HTERT RPE-1 (cell line): Measurements from ENCODE around the gene SRPK3.
"Not testable (repeated sequence)": the region's sequence is repeated elsewhere in the genome, so short reads cannot be mapped to it uniquely, and the experiment has no call there.

Source experiments
- in situ Hi-C: fragments of 300-500 bp; cut with MboI; formaldehyde crosslinking; loops from 4 replicates; pipeline ENCODE4 v1.14.3; 2020; ENCODE audit warnings: low sequenced_read_pairs

SRPK3 gene, protein sequence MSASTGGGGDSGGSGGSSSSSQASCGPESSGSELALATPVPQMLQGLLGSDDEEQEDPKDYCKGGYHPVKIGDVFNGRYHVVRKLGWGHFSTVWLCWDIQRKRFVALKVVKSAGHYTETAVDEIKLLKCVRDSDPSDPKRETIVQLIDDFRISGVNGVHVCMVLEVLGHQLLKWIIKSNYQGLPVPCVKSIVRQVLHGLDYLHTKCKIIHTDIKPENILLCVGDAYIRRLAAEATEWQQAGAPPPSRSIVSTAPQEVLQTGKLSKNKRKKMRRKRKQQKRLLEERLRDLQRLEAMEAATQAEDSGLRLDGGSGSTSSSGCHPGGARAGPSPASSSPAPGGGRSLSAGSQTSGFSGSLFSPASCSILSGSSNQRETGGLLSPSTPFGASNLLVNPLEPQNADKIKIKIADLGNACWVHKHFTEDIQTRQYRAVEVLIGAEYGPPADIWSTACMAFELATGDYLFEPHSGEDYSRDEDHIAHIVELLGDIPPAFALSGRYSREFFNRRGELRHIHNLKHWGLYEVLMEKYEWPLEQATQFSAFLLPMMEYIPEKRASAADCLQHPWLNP

DNA sequence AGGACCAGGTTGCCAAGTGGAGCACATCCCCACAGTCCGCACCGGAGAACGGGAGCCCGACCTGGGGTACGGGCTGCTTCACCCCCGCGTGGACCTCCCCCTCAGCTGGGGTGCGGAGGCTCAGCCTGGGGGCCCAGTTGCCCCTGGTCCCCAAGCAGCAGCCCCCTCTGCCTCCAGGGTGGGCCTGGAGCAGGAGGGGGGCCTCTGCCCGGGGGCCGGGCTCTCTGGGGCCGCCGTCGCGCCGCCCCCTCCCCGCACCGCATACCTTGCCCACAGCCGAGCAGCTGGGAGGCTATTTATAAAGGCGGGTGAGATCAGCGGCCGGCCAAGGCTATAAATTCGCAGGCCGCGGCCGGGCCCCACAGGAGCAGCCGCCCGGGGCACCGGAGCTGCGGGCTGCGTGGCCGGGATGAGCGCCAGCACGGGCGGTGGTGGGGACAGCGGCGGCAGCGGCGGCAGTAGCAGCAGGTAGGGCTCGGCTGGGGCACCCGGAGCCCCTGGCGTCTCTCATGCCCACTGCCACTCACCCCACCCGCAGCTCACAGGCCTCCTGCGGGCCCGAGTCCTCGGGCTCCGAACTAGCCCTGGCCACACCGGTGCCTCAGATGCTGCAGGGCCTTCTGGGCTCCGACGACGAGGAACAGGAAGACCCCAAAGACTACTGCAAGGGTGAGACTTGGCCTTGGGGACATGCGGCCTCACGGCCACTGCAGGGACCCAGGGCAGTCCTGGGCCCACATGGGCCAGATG lies at the start of gene SRPK3:
Gene SRPK3 (plus strand): TSS at position 364 of the 750 bp plus-strand sequence. CDS start 46 bp downstream, at position 410.
- in situ Hi-C loops: no loop called here

DNA sequence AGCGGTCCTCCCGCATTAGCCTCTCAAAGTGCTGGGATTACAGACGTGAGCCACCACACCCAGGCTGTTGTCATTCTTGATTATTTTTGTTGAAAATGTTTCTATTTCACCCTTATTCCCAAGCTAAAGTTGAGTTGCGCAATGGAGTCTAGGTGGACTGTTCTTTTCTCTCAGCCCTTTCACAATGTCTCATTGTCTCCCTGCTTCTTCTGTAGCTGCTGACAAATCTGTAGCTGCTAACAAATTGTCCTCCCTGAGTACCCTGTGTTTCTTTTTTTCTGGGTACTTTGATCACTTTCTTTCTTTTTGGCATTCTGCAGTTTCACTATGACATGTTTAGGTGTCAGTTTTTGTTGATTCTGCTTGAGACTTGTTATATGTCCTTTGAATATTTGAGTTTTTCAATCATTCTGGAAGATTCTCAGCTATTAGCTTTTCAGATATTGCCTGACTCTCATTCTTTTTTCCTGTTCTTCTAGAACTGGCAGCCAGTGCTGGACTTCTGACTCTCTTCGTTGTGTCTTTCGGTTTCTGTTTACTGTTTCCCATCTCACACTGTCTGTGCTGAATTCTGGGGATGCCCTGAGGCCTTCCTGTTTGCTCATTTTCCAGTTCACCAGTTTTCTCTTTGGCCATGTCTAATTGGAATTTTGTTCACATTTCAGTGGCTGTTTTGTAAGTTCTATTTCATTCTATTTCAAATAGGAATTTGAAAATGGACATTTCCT lies 49.6 kb upstream of the SRPK3 start:
- in situ Hi-C loops: no loop called here

DNA sequence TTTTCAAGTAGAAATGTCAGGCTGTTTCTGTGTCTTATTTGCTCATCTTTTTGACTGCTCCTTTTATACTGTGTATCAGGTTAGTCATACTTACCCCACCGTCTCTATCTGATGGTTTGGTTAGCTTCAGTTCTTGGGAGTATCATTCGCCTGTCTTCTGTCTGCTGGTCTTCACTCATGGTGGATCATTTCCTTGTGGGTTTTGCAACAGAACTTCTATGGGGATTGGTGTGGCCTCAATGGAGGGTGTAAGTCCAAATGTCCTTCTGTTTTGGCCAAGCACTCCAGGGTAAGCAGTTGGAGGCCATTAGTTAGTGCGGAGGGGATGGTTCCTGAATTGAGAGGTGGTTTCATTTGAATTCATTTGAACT lies 49.0 kb upstream of the SRPK3 start:
- in situ Hi-C loops: no loop called here

DNA sequence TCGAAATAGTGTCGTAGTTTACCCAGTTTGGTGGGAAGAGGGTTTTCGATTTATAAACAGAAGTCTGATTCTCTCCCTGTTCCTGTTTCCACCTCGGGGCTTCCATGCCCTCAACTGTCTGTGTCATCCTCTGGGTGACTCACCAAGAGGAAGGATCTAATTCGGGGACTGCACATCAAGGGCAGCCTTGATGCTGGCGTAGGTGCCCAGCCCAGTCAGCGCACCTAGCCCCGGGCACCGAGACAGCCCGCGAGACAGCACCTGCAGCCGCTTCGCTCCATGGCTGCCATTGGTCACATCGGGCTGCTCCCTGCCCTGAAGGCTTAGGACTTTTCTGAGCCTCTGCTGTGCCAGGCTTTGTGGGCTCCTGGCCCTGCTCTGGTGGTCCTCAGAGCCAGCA lies 48.4 kb upstream of the SRPK3 start:
- in situ Hi-C loops: no loop called here

DNA sequence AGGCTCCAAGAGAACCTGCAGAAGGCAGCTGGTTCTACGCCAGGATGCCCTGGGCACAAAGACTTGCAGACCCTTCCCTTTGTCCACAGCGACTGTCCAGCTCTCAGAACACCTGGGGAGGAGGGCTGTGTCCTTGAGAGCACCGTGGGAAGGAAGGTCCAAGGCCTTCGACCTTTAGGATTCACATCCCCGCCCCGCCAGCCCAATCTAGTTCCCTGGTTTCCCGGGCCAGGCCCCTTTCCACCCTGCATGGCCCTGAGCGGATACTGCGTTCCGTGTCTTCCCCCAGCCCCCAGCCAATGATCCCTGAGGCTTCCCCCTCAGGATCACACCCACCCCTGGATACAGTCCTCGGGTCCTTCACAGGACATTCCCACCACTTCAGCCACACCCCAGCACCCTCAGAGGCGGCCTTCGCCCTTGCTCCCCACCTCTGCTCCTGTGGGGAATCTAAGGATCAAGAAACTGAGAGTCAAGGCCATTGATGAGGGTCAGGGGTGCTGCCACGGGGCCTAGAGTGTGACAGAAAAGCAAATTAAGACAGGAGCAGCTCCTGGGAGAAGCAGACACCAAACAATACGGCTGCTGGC lies 47.1 kb upstream of the SRPK3 start:
- in situ Hi-C loops: no loop called here

DNA sequence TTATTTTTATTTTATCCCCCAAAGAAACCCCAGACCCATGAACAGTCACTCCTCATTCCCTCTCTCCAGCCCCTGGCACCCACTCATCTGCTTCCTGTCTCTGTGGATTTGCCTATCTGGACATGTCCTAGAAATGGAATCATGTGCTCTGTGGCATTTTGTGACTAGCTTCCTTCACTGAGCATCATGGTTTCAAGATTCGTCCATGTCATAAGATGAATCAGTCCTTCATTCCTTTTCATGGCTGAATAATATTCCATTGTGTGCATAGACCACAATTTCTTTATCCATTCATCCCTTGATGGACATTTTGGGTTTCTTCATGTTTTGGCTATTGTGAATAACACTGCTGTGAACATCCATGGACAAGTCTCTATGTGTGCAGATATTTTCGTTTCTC lies 46.0 kb upstream of the SRPK3 start:
- in situ Hi-C loops: no loop called here

DNA sequence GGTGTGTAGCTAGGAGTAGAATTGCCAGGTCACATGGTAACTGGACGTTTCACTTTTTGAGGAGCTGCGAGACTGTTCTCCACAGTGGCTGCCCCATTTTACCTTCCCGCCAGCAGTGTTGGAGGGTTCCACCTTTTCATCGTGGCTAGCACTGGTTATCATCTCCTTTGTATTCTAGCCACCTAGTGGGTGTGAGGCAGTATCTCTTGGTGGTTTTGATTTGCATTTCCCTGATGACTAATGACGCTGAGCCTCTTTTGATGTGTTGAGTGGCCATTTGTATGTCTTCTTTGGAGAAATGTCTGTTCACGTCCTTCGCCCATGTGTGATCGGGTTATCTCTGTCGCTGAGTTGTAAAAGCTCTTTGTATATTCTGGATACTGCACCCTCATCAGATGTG lies 45.6 kb upstream of the SRPK3 start:
- in situ Hi-C loops: no loop called here

DNA sequence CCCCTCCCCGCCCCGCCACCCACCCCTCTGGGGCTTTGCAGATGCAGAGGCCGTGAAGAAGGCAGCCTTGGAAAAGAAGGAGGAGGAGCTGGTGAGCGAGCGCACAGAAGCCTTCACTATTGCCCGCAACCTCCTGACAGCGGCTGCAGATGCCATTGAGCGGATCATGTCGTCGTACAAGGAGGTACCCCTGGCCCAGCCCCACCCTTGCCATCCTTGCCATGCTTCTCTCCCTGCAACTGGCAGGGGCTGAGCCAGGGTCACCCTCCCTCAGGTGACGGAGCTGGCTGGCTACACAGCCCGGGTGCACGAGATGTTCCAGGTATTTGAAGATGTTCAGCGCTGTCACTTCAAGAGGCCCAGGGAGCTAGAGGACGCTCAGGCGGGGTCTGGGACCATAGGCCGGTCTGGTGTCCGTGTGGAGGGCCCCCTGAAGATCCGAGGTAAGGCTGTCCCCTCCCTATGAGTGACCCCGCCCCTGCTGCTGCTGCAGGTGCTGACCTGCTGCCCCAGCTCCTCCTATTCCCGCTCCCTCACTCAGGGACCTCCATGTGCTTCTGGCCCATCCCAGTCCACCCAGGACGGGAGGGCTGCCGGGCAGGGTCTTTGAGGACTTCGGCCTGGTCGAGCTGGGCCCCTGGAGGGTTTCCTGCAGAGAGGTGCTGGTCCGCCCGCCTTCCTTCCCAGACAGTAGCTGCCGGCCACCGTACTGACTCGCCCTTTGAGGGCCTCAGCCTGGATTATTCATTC lies 44.6 kb upstream of the SRPK3 start:
- in situ Hi-C loops: no loop called here

DNA sequence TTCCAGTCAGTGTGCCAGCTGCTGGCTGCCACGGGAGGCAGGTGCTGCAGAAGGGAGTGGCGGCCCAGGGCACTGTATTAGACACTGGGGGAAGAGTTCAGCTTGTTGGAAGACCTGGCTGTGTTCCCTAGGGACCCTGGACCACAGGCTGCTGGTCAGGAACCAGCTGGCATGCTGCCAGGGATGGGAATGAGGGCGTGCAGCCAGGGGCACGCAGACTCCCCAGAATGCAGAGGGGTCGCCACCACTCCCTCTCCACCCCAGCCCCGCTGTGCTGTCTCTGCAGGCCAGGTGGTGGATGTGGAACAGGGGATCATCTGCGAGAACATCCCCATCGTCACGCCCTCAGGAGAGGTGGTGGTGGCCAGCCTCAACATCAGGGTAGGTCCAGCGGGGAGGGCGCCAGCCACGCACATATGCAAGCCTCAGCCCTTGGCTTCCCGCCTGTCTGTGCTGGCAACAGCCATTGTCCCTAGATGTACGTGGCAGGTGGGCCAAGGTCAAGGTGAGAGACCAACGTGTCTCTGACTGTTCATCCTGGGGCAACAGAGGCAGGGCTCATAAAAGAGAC lies 43.9 kb upstream of the SRPK3 start:
- in situ Hi-C loops: no loop called here

DNA sequence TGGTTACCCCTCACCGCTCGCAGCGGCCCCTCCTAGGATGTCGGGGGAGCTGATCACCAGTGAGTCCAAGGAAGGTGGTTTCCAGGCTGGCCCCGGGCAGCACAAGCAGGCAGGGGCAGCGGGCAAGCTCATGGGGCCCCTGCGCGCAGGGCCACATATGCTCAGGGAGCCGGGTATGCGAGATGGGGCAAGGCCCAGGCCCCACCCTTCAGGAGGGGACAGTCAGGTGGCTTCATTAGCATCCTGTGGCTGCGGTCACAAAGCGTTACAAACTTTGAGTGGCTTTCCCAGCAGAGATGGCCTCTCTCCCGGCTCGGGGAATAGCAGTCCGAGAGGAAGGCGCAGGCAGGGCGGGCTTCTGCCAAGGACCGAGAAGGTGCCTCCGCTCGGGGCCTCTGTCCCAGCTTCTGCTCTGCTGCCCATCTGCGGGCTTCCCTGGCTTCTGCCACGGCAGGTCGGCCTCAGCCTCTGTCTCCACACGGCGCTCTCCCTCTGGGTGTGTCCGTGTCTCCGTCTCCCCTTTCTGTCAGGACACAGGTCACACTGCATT lies 42.7 kb upstream of the SRPK3 start:
- in situ Hi-C loops: no loop called here

DNA sequence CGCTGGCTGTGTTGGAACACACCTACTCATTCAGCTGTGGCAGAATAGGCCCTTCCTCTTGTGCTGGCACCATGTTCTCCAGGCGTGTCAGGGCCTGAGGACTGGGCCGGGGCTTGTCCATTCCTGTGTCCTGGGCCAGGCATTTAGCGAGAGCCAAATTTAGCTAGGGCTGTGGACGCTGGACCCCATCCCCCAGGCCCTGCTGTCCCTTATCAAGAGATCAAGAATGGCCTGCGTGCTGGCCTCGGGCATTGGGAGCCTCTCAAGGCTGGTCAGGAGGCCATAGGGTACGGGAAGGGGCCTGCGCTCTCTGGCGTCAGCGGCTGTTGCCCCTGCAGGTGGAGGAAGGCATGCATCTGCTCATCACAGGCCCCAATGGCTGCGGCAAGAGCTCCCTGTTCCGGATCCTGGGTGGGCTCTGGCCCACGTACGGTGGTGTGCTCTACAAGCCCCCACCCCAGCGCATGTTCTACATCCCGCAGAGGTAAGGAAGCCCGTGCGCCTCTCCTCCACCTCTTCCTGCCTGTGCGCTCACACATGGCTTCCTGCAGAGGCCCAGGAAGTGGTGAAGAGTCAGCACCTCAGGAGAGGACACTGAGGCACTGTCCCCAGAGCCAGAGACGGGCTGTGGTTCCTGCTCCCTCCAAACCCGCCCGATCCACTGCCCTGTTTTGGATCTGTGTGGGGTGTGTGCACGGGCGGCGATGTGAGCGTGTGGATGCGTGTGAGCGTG lies 40.9 kb upstream of the SRPK3 start:
- in situ Hi-C loops: no loop called here

DNA sequence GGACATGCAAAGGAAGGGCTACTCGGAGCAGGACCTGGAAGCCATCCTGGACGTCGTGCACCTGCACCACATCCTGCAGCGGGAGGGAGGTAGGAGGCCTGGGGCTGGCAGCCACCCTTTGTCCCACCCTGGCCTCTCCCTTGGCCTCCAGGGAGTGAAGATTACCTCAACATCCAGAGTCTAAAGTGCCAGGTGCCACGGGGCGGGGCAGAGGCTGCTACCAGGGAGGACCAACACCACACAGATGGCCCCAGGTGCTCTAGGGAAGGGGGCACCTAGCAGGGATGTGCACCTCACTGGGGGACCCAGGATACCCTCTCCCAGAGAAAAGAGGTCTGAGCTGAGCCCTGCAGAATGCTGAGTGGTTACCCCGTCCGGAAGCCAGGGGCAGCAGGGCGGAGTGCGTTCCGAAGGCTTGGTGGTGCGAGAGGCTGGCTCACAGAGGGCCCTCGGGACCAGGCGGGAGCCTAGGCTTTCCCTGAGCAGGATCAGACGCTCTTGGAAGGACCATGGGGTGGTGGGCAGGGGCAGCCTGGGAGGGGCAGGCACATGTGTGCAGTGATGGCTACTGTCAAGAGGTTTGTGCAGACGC lies 40.1 kb upstream of the SRPK3 start:
- in situ Hi-C loops: no loop called here

DNA sequence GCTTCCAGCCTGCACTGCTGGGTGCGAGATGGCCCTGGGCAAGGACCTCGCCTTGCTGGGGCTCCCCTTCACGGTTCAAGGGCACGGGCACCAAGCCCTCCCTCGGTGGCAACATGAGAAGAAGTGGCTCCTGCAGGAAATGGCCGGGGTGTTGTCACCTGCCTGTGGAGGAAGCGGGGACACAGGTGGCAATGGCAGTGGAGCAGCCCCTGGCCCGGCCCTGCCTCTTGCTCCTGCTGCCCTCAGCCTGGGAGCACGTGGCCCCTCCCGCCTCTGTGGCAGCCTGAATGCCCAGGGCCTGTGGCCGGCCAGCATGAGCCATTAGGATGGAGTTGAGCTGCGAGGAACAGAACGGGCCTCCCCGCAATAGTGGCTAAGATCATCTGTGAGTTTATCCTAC lies 39.4 kb upstream of the SRPK3 start:
- in situ Hi-C loops: no loop called here

DNA sequence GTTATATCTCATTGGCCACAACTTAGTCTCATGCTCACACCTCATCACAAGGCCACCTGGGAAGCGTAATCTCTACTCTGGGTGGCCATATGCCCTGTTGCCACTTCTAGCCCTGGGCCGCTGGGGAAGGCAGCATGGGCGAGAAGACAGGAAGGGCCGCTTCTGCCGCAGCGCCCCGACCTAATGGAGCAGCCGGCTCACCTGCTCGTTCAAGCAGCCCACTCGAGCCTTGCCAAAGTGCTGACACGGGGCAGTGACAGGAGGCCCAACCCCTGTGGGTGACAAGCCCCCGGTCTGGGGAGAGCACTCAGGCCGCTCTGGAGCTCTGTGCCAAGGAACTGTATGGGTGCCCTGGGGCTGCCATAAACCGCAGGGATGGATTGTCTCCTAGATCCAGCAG lies 38.7 kb upstream of the SRPK3 start:
- in situ Hi-C loops: not testable (repeated sequence)

DNA sequence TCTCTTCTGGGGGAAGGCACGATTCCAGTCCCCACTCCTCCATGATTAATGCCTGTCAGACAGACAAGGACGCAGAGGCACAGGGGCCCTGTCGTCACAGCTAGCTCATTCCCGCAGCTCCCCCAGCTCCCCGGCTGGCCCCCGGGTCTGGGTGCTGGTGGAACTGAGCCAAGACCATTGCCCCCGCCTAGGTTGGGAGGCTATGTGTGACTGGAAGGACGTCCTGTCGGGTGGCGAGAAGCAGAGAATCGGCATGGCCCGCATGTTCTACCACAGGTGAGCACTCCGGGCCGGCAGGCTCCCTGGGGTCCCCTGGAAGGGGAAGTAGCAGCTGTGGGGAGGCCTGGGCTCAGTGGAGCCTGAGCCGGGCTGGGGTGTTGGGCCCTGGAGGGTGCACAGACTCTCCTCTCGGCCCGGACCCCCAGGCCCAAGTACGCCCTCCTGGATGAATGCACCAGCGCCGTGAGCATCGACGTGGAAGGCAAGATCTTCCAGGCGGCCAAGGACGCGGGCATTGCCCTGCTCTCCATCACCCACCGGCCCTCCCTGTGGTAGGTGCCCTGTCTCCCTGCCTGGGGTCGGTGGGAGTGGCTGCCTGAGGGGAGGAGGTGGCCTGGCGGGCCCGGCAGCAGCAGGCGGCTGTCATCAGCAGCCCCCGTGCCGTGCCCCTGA lies 37.9 kb upstream of the SRPK3 start:
- in situ Hi-C loops: not testable (repeated sequence)

DNA sequence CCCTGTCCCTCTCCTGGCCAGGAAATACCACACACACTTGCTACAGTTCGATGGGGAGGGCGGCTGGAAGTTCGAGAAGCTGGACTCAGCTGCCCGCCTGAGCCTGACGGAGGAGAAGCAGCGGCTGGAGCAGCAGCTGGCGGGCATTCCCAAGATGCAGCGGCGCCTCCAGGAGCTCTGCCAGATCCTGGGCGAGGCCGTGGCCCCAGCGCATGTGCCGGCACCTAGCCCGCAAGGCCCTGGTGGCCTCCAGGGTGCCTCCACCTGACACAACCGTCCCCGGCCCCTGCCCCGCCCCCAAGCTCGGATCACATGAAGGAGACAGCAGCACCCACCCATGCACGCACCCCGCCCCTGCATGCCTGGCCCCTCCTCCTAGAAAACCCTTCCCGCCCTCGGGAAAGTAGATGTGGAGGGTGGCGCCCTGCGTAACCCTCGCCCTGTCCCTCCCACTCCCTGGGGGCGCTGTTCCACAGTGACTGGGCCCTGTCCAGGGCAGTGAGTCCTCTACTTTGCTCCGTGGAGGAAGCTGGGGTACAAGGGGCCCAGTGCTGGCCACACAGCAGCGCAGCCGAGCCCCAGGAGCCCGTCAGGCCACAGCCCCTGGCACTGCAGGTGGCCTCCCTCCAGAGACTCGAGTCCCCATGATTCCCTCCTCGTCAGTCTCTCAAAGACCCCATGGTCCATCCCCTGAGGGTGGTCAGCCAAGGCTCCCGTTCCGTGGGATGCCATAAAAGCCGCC lies 37.2 kb upstream of the SRPK3 start:
- in situ Hi-C loops: not testable (repeated sequence)
